Liver (tissue), 9 donors: ENCODE measurements around the gene OR5K2. TPM values are rescaled to one million over a fixed set of nuclear protein-coding genes. Genes with fewer than 3 reads are reported as not detected.

Source experiments
- DNase-seq: peaks from one replicate; pipeline ENCODE4 v3.0.0-alpha.2; 2017; ENCODE audit warnings: low spot score
- H3K27ac ChIP-seq, 2 donors: one replicate each; pipeline ENCODE4 v1.7.0; 2013; ENCODE audit warnings: inconsistent platforms in 2 of 2, low read length in 2 of 2, control low read depth in 1 of 2, low read depth in 1 of 2, mild to moderate bottlenecking in 1 of 2
- H3K27me3 ChIP-seq, 4 donors: one replicate each; pipeline versions ENCODE4 v1.6.1 to v1.7.0; 2013; ENCODE audit warnings: low read length in 3 of 4, inconsistent platforms in 1 of 4, mild to moderate bottlenecking in 1 of 4, moderate library complexity in 1 of 4; ENCODE audit not compliant: control insufficient read depth in 4 of 4, insufficient read depth in 4 of 4
- H3K36me3 ChIP-seq, 4 donors: one replicate each; pipeline versions ENCODE4 v1.6.1 to v1.7.0; 2013; ENCODE audit warnings: low read length in 3 of 4, mild to moderate bottlenecking in 3 of 4, low read depth in 1 of 4, moderate library complexity in 1 of 4; ENCODE audit not compliant: control insufficient read depth in 4 of 4, insufficient read depth in 3 of 4
- H3K4me1 ChIP-seq, 4 donors: one replicate each; pipeline versions ENCODE4 v1.6.1 to v1.7.0; 2013; ENCODE audit warnings: low read length in 3 of 4, mild to moderate bottlenecking in 3 of 4, moderate library complexity in 1 of 4; ENCODE audit not compliant: control insufficient read depth in 4 of 4, insufficient read depth in 4 of 4
- H3K4me3 ChIP-seq, 3 donors: one replicate each; pipeline versions ENCODE4 v1.6.1 to v1.7.0; 2013; ENCODE audit warnings: low read length in 3 of 3, control low read depth in 1 of 3, low read depth in 1 of 3, mild to moderate bottlenecking in 1 of 3
- H3K9ac ChIP-seq, 2 donors: one replicate each; pipeline ENCODE4 v1.7.0; 2013; ENCODE audit warnings: low read length in 2 of 2, mild to moderate bottlenecking in 2 of 2, moderate library complexity in 2 of 2, control low read depth in 1 of 2, low read depth in 1 of 2
- H3K9me3 ChIP-seq, 4 donors: one replicate each; pipeline versions ENCODE4 v1.6.1 to v1.7.0; 2013; ENCODE audit warnings: low read length in 3 of 4; ENCODE audit not compliant: control insufficient read depth in 4 of 4
- CTCF ChIP-seq: fragments of 150-350 bp; IDR thresholded peaks from 2 replicates; pipeline ENCODE4 v1.5.1; 2017; ENCODE audit warnings: improper control_type of control experiment, low read depth, low read length; ENCODE audit not compliant: missing input control
- EGR1 ChIP-seq, 2 donors: IDR thresholded peaks; 2 replicates each; pipeline ENCODE4 v1.6.1; 2016 to 2018; ENCODE audit warnings: antibody characterized with exemption in 2 of 2, low read depth in 2 of 2
- FOXA1 ChIP-seq: IDR thresholded peaks from 2 replicates; pipeline ENCODE4 v1.6.1; 2016; ENCODE audit warnings: antibody characterized with exemption
- FOXA2 ChIP-seq: IDR thresholded peaks from 2 replicates; pipeline ENCODE4 v1.6.1; 2016; ENCODE audit warnings: antibody characterized with exemption
- HNF4A ChIP-seq, 2 donors: conservative IDR thresholded peaks; 2 replicates each; pipeline ENCODE4 v1.6.1; 2016; ENCODE audit warnings: antibody characterized with exemption in 2 of 2, mild to moderate bottlenecking in 2 of 2
- HNF4G ChIP-seq: IDR thresholded peaks from 2 replicates; pipeline ENCODE4 v1.6.1; 2016; ENCODE audit warnings: antibody characterized with exemption
- JUND ChIP-seq, 2 donors: IDR thresholded peaks; 2 replicates each; pipeline ENCODE4 v1.6.1; 2016; ENCODE audit warnings: antibody characterized with exemption in 2 of 2
- MAX ChIP-seq: IDR thresholded peaks from 2 replicates; pipeline ENCODE4 v1.6.1; 2016; ENCODE audit warnings: antibody characterized with exemption
- NR2F2 ChIP-seq: IDR thresholded peaks from 2 replicates; pipeline ENCODE4 v1.6.1; 2016; ENCODE audit warnings: antibody characterized with exemption
- RAD21 ChIP-seq, 2 donors: IDR thresholded peaks; 2 replicates each; pipeline ENCODE4 v1.6.1; 2016; ENCODE audit warnings: antibody characterized with exemption in 2 of 2, mild to moderate bottlenecking in 2 of 2
- REST ChIP-seq: IDR thresholded peaks from 2 replicates; pipeline ENCODE4 v1.6.1; 2016; ENCODE audit warnings: antibody characterized with exemption, mild to moderate bottlenecking
- RXRA ChIP-seq, 2 donors: IDR thresholded peaks; 2 replicates each; pipeline ENCODE4 v1.6.1; 2017 to 2018; ENCODE audit warnings: antibody characterized with exemption in 2 of 2, mild to moderate bottlenecking in 1 of 2
- SP1 ChIP-seq: IDR thresholded peaks from 2 replicates; pipeline ENCODE4 v1.6.1; 2018; ENCODE audit warnings: antibody characterized with exemption, mild to moderate bottlenecking
- TAF1 ChIP-seq: conservative IDR thresholded peaks from 2 replicates; pipeline ENCODE4 v1.6.1; 2016; ENCODE audit warnings: antibody characterized with exemption, mild to moderate bottlenecking
- YY1 ChIP-seq: IDR thresholded peaks from 2 replicates; pipeline ENCODE4 v1.6.1; 2016; ENCODE audit warnings: antibody characterized with exemption, mild to moderate bottlenecking
- ZBTB33 ChIP-seq: IDR thresholded peaks from 2 replicates; pipeline ENCODE4 v1.6.1; 2016; ENCODE audit warnings: antibody characterized with exemption
- WGBS: extraction: QIAGEN DNeasy Blood & Tissue Kit; methylation state at CpG from one replicate; pipeline ENCODE4 v1.1.7; 2013; 5-methylcytosine and 5-hydroxymethylcytosine counted together
- polyA plus RNA-seq, 2 donors: library from polyadenylated mRNA; stranded (reverse) in 1 of 2; unstranded in 1 of 2; fragments of 200-250 nt in 1 of 2; fragments of >200 nt in 1 of 2; fragmentation: Nextera tagmentation in 1 of 2; extraction: Ambion mirVana in 1 of 2; gene quantifications; one replicate each; pipeline versions ENCODE4 v1.2.1 to v1.2.3, GENCODE V29; 2013 to 2015
- total RNA-seq, 2 donors: library from RNA; depleted of rRNA; stranded (reverse); fragments of >200 nt; gene quantifications; one replicate each; pipeline ENCODE4 v1.2.3, GENCODE V29; 2014
- donor health status: healthy.
- donor health status: healthy.
- donor health status: healthy.
- donor health status: healthy.
- donor health status: healthy.

OR5K2 gene
- total and polyA plus RNA-seq, 4 donors = not detected

GRCh38 chr3:98508582-98508981, 11.1 kb downstream of the OR5K2 start:
- Histone ChIP-seq H3K9ac (no peak overlapping the region), H3K27ac (no peak overlapping the region), H3K4me1 (no peaks in the 10 kb centered on the region), H3K27me3 (no peaks in the 10 kb centered on the region), H3K9me3 (peaks cover 0 to 1% (median 0%) of the 10 kb centered on the region in 4 donors), H3K36me3 (no peaks in the 10 kb centered on the region), H3K4me3 (no peak overlapping the region)
- WGBS = 96% methylated on average over 2 of the region's 2 CpGs
- TF ChIP-seq TAF1 = no peak
- no peak for TF ChIP-seq EGR1 (IDR thresholded peaks at IDR 0.05; ENCODE audit: low read depth in 2 of 2)
- TF ChIP-seq FOXA2 = no peak
- TF ChIP-seq ZBTB33 = no peak
- TF ChIP-seq NR2F2 = no peak
- no peak for TF ChIP-seq HNF4A (conservative IDR thresholded peaks at IDR 0.05)
- DNase-seq = no peak

GRCh38 chr3:98512576-98512975, 15.1 kb downstream of the OR5K2 start:
- Histone ChIP-seq H3K27ac (no peak overlapping the region), H3K4me3 (no peak overlapping the region), H3K9me3 (no peaks in the 10 kb centered on the region), H3K27me3 (no peaks in the 10 kb centered on the region), H3K9ac (no peak overlapping the region), H3K4me1 (no peaks in the 10 kb centered on the region), H3K36me3 (peaks cover 3 to 12% (median 8%) of the 10 kb centered on the region in 4 donors)
- no peak for DNase-seq
- TF ChIP-seq JUND (IDR thresholded peaks at IDR 0.05) (no peak), RAD21 (IDR thresholded peaks at IDR 0.05) (no peak), ZBTB33 (no peak), FOXA2 (no peak), SP1 (no peak), FOXA1 (no peak), HNF4A (conservative IDR thresholded peaks at IDR 0.05) (no peak)
- WGBS = 97% methylated on average over 4 of the region's 4 CpGs

GRCh38 chr3:98513091-98513511, 15.6 kb downstream of the OR5K2 start:
- WGBS = 79% methylated on average over 4 of the region's 4 CpGs
- H3K27ac ChIP-seq = no peak overlapping the region
- H3K9me3 ChIP-seq = no peaks in the 10 kb centered on the region
- TF ChIP-seq SP1 (no peak), RAD21 (IDR thresholded peaks at IDR 0.05) (no peak), REST (no peak), FOXA2 (no peak), MAX (no peak), FOXA1 (no peak), YY1 (no peak), HNF4G (no peak), CTCF (no peak), ZBTB33 (no peak), TAF1 (no peak), JUND (IDR thresholded peaks at IDR 0.05) (no peak), EGR1 (IDR thresholded peaks at IDR 0.05; ENCODE audit: low read depth in 2 of 2) (no peak), RXRA (IDR thresholded peaks at IDR 0.05) (no peak), NR2F2 (no peak)

More at GRCh38 chr3:98513091-98513511, 15.6 kb downstream of the OR5K2 start:
- Histone ChIP-seq H3K36me3 (peaks cover 3 to 13% (median 10%) of the 10 kb centered on the region in 4 donors), H3K27me3 (no peaks in the 10 kb centered on the region), H3K4me1 (no peaks in the 10 kb centered on the region), H3K9ac (no peak overlapping the region), H3K4me3 (no peak overlapping the region)
- no peak for DNase-seq
